Neural cell (in vitro differentiated cells): ENCODE measurements around the gene CLTRN. TPM values are rescaled to one million over a fixed set of nuclear protein-coding genes. Genes with fewer than 3 reads are reported as not detected.

ENCODE experiments used
- H2AFZ ChIP-seq: fragments of 200-600, 300-800 bp; sonication (generic), shearing (Covaris generic); 2 replicates; pipeline ENCODE4 v1.6.0; 2014; ENCODE audit warnings: low read depth, mild to moderate bottlenecking, antibody characterized with exemption, low read length, moderate library complexity
- H3F3A ChIP-seq: fragments of 200-600 bp; shearing (Covaris generic); 2 replicates; pipeline ENCODE4 v1.6.1; 2016; ENCODE audit warnings: mild to moderate bottlenecking, moderate library complexity, mixed read lengths, antibody characterized with exemption, low read length; ENCODE audit not compliant: insufficient read depth, poor library complexity, severe bottlenecking
- H3K27ac ChIP-seq: fragments of 200-600, 300-800 bp; sonication (generic), shearing (Covaris generic); 2 replicates; pipeline ENCODE4 v1.5.1; 2014; ENCODE audit warnings: mild to moderate bottlenecking, low read length, moderate library complexity
- H3K27me3 ChIP-seq: fragments of 300-800, 200-600 bp; sonication (generic), shearing (Covaris generic); 2 replicates; pipeline ENCODE4 v1.6.0; 2014; ENCODE audit warnings: mild to moderate bottlenecking, low read depth, low read length, moderate library complexity; ENCODE audit not compliant: insufficient read depth
- H3K36me3 ChIP-seq: fragments of 300-800, 200-600 bp; sonication (generic), shearing (Covaris generic); 2 replicates; pipeline ENCODE4 v1.5.1; 2014; ENCODE audit warnings: mild to moderate bottlenecking, antibody characterized with exemption, low read length, moderate library complexity; ENCODE audit not compliant: insufficient read depth
- H3K4me2 ChIP-seq: fragments of 300-800, 200-600 bp; sonication (generic), shearing (Covaris generic); 2 replicates; pipeline ENCODE4 v1.6.0; 2014; ENCODE audit warnings: mild to moderate bottlenecking, low read length
- H3K4me3 ChIP-seq: fragments of 300-800, 200-600 bp; sonication (generic), shearing (Covaris generic); 2 replicates; pipeline ENCODE4 v1.5.1; 2014; ENCODE audit warnings: mild to moderate bottlenecking, low read length, moderate library complexity
- H3K79me2 ChIP-seq: fragments of 200-600 bp; shearing (Covaris generic); replicated peaks from 2 replicates; pipeline ENCODE4 v1.6.0; 2014; ENCODE audit warnings: mild to moderate bottlenecking, low read length, moderate library complexity; ENCODE audit not compliant: insufficient read depth
- H3K9ac ChIP-seq: fragments of 300-800, 200-600 bp; sonication (generic), shearing (Covaris generic); 2 replicates; pipeline ENCODE4 v1.6.1; 2016; ENCODE audit warnings: mild to moderate bottlenecking, low read length, mixed read lengths
- H3K9me2 ChIP-seq: fragments of 200-600 bp; shearing (Covaris generic); 2 replicates; pipeline ENCODE4 v1.6.1; 2016; ENCODE audit warnings: mild to moderate bottlenecking, low read length, mixed read lengths; ENCODE audit not compliant: insufficient read depth
- H3K9me3 ChIP-seq: fragments of 200-600, 300-800 bp; sonication (generic), shearing (Covaris generic); 2 replicates; pipeline ENCODE4 v1.6.1; 2016; ENCODE audit warnings: mild to moderate bottlenecking, mixed run types, low read length, moderate library complexity, mixed read lengths
- H4K20me1 ChIP-seq: fragments of 200-600 bp; shearing (Covaris generic); 2 replicates; pipeline ENCODE4 v1.6.1; 2016; ENCODE audit warnings: mild to moderate bottlenecking, mixed run types; ENCODE audit not compliant: insufficient read depth
- CTCF ChIP-seq: fragments of 450-650 bp; IDR thresholded peaks from 2 replicates; pipeline ENCODE4 v1.5.1; 2014; ENCODE audit warnings: antibody characterized with exemption, mild to moderate bottlenecking, moderate library complexity; ENCODE audit not compliant: poor library complexity, severe bottlenecking
- EP300 ChIP-seq: fragments of 450-650 bp; conservative IDR thresholded peaks from 2 replicates; pipeline ENCODE4 v1.6.1; 2014; ENCODE audit warnings: antibody characterized with exemption, mild to moderate bottlenecking, moderate library complexity; ENCODE audit not compliant: poor library complexity, severe bottlenecking
- EZH2 ChIP-seq: fragments of 200-600, 300-800 bp; shearing (Covaris generic), sonication (generic); IDR thresholded peaks from 2 replicates; pipeline ENCODE4 v1.6.1; 2014; ENCODE audit warnings: antibody characterized with exemption, low read length, borderline replicate concordance, mild to moderate bottlenecking; ENCODE audit not compliant: insufficient read depth, poor library complexity, severe bottlenecking
- REST ChIP-seq: IDR thresholded peaks from 2 replicates; pipeline ENCODE4 v1.6.1; 2012; ENCODE audit warnings: borderline replicate concordance
- SMC3 ChIP-seq: fragments of 450-650 bp; conservative IDR thresholded peaks from 2 replicates; pipeline ENCODE4 v1.6.1; 2014; ENCODE audit warnings: antibody characterized with exemption, mild to moderate bottlenecking, moderate library complexity; ENCODE audit not compliant: poor library complexity
- polyA plus RNA-seq: library from polyadenylated mRNA; depleted of rRNA; stranded (reverse); fragments of >200 nt; gene quantifications from 2 replicates; pipeline ENCODE4 v1.2.3, GENCODE V29; 2014

CLTRN gene
- polyA plus RNA-seq, 1 donor from 2014 or later, result 2.2 TPM

GRCh38 chrX:15579778-15580747, 84.5 kb downstream of the CLTRN start:
- no peak overlapping the region for H3K27ac ChIP-seq

More at GRCh38 chrX:15579778-15580747, 84.5 kb downstream of the CLTRN start:
- Histone ChIP-seq H3K9me2 (no peaks in the 10 kb centered on the region), H4K20me1 (no peaks in the 10 kb centered on the region), H3K27me3 (no peaks in the 10 kb centered on the region), H3K9me3 (no peaks in the 10 kb centered on the region), H3K36me3 (no peaks in the 10 kb centered on the region), H3K79me2 (no peaks in the 10 kb centered on the region), H2AFZ (no peak overlapping the region), H3K4me3 (no peak overlapping the region), H3K9ac (no peak overlapping the region), H3F3A (no peaks in the 10 kb centered on the region), H3K4me2 (no peak overlapping the region)
- TF ChIP-seq SMC3, result no peak
- TF ChIP-seq EZH2, result no peak
- TF ChIP-seq EP300, result no peak
- TF ChIP-seq REST, result no peak
- no peak for TF ChIP-seq CTCF

Other genes starting within 250 kb of the CLTRN start
- gene PIR, start 171.5 kb downstream of the CLTRN start, polyA plus RNA-seq, result 0.81 and 1.2 TPM in 2 replicates
- gene BMX, start 164.0 kb downstream of the CLTRN start, polyA plus RNA-seq, result not detected in 2 replicates
- gene ACE2, start 63.8 kb downstream of the CLTRN start, polyA plus RNA-seq, result 0.64 TPM in 1 of 2 replicates, not detected in the other
- gene CA5B, start 73.5 kb upstream of the CLTRN start, polyA plus RNA-seq, result 2.7 and 10.3 TPM in 2 replicates
- 10.6 and 11.2 TPM in 2 replicates for gene ZRSR2, start 125.7 kb upstream of the CLTRN start, polyA plus RNA-seq
- gene AP1S2, start 190.0 kb upstream of the CLTRN start, polyA plus RNA-seq, result 127 and 160 TPM in 2 replicates